SK-N-MC (cell line): ENCODE measurements around the gene CRISPLD2.

ENCODE experiments used
- EZH2 ChIP-seq: fragments of 200-600 bp; sonication (generic); IDR thresholded peaks from one replicate; pipeline ENCODE4 v1.6.1; 2017; ENCODE audit warnings: antibody characterized with exemption
- POLR2AphosphoS5 ChIP-seq: IDR thresholded peaks from 2 replicates; pipeline ENCODE4 v1.6.1; 2012; ENCODE audit warnings: mild to moderate bottlenecking, low read depth, low read length, borderline replicate concordance

DNA sequence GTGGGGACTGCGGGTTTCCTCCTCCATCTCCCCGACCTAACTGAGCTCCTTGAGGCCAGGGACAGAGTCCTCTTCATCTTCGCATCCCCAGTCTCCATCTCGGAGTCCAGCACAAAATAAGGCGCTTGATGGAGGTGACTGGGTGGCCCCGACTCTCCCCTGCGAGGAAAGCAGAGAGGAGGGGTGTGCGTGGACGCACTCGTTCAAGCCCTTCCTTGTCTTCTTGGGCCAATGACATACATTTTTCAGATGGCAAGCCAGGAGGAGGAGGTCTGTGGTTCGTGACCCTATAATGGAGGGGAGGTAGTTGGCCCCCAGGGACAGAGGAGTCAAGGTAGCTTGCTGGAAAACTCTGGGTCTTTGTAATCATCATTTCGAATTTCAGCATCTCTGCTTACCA is 17.2 kb downstream of the CRISPLD2 start:
- TF ChIP-seq POLR2AphosphoS5 (no peak), EZH2 (no peak)
